ENCODE data around the gene YJU2.

- TF ChIP-seq GATA3 (IDR thresholded peaks at IDR 0.05; ENCODE audit: low read depth, low read length) (no peak), GATA2 (IDR thresholded peaks at IDR 0.05; ENCODE audit: low read depth, low read length) (no peak)
Observed at GRCh38 chr19:4305659-4306058, 58.8 kb downstream of the YJU2 start.
